Activated CD8-positive, alpha-beta memory T cell treated with anti-CD3 and anti-CD28 coated beads, Interleukin-2, amount 50 U/mL, for 24 hours (primary cell): ENCODE results near the gene RRP15.
"Not testable (repeated sequence)": the region's sequence is repeated elsewhere in the genome, so short reads cannot be mapped to it uniquely, and the experiment has no call there.

Experiments used
- DNase-seq: peaks from one replicate; pipeline ENCODE4 v3.0.0-alpha.2; 2020; ENCODE audit errors: extremely low read depth

The RRP15 gene

DNA sequence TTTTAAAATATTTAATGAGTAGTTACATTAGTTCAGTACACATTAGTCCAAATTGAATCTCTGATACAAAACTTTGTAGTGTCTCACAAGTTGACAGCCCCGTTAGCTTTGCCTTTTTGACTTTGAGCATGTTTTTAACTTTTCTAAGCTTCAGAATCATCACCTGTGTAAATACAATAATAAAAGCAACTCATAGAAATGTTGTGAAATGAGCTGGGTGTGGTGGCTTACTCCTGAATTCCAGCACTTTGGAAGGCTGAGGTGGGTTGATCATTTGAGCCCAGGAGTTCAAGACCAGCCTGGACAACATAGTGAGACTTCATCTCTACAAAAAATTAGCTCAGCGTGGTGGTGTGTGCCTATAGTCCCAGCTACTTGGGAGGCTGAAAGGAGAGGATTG is 11.1 kb downstream of the RRP15 start:
- DNase-seq: no peak

DNA sequence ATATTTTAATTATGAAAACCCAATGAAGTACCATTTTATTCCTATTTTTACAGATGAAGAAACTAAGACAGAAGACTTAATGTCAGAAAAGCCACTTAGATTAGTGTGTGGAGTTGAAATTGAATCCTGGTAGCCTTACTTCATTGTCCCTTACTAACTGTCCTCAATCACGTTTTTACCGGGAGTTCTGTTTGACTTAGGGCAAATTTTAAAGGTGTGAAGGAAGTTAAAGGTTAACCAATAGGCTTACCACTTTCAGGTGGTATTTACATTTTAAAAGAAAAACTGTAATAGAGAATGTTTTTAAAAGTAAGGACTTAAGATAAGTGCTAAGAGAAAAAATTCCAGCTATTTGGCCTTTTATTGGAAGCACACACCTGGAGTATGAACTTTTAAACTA is 12.4 kb downstream of the RRP15 start:
- DNase-seq: no peak

- DNase-seq: no peak
These were observed 12.8 kb downstream of the RRP15 start for GRCh38 chr1:218297867-218298266.

- no peak for DNase-seq
These were observed 13.3 kb downstream of the RRP15 start for GRCh38 chr1:218298398-218298797.

DNA sequence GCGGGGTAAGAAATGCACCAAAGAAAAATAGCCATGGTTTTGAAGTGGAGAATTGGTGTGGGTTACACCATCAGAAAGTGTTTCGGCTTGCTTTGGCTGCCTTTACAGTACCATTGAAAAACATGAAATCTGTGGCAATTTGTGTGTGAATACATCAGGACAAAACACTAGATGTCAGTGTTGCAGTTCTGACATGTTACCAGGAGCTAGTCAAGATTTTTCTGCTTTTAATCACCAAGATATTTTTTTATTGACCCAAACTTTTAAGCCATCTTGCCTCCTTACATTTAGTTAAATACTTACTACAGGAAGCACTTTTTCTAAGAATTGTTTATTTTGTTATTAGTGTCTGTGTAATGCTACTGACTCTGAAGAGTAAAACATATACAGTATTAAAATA is 14.3 kb downstream of the RRP15 start:
- no peak for DNase-seq

DNA sequence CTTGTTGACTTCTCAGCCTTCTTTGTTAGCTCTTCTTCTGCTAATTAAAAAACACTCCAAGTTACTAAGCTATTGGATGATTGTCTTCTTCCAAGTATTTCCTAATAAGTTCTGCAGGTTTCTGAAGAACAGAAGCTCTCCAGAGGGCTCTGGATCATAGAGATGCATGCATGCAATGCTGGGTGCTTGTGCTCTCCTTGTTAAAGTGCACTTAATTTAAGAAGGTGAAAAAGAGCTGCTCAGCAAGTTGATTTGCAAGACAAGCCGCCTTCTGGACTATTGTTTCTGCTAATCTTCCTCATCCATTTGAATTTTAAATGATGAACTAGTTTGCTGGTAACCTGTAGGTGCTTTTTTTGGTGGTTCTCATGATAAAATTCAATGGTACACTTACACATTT is 16.1 kb downstream of the RRP15 start:
- DNase-seq: no peak

DNA sequence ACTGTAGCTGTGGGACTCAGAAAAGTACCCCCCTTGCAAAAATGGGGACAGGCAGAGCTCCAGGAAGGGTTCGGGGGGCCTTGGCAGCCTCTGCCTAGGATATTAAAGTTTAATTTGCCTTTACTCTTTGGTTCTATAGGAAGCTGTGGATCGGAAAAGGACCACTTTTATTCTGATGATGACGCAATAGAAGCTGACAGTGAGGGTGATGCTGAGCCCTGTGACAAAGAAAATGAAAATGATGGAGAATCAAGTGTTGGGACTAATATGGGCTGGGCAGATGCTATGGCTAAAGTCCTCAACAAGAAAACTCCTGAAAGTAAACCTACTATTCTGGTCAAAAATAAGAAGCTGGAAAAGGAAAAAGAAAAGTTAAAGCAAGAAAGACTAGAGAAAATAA is 17.1 kb downstream of the RRP15 start:
- no peak for DNase-seq

DNA sequence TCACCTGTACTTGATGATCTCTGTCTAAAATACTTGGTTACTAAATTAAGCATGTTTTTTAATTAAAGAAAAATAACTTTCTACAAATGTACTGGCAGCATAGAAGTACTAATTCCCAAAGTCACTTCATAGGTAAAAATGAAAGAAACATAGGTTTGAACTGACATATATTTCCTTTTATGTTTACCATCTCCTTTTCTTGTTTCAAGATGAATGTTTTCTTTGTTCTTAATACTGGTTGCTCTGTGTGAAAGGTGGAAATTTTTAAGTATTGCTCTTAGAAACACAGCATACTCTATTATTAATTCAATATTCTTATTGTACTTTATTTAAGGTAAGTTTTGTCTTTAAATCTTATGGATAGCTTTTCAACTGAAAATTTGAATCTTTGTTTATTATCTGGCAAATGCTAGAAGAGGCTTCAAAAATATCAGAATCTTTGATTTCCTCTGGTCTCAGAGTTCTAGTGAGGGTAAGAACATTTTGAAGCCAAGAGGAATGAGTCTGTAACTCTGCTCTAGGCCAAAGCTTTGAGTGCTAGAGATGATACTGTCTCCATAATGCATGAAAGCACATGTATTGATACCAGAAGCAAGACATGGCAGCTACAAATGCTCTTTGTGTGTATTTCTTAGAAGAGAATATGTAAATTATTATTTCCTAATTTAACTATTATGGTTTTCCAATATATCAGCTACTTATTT is 18.2 kb downstream of the RRP15 start:
- no peak for DNase-seq

DNA sequence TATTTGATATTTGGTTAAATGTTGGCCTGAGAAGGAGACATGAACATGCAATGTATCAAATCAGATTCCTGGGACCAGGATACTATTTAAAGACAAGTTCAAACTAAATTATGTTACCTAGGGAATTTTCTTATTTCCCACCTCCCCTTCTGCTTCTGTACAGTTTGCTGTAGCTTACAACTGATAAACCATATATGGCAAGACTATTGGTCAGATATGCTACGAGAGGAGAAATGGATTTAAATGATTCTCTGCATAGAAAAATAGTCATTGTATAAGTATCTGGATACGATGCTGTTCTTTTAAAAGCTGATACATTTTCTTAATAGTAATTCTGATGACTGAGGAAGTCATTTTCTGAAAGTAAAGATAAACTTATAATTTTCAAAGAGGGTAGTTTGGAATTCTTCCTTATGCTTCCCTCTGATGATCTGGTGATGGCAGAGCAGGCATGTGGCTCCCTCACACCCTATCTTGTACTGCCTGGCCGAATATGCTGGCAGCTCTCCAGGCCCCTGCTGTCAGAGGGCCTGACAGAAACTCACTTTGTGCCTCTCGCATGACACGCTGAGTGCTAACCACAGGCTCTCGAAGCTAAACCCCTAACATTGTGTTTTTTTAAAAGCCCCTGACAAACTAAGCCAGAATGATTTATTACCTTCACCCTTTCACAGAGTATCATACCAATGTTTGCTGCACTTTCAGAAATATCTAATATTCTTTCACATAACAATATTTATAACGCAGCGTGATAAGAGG is 19.4 kb downstream of the RRP15 start:
- no peak for DNase-seq

DNA sequence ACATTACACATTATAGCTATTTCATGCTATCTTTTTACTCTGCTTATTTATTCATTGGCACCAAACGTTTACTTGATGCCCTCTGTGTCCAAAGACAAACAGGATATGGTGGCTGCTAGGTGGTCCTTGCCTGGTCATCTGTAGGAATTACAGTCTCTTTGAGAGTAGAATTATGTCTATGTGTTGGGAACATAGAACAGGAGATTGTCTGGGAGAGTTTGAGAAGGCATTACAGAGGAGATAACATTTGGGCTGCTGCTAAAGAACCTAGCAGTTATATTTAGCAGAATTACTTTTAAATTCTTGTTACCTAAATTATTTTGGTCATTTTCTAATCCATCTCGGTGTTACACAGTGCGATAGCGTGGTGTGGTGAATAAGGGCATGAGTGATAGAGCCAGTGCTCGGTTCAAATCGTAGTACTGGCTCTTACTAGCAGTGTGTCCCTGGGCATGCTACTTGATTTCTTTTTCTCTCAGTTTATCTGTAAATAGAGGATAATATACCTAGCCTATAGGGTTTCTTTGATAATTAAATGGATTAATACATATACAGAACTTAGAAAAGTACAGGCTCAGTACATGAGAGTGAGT is 20.5 kb downstream of the RRP15 start:
- no peak for DNase-seq

- DNase-seq: no peak
These were observed 27.4 kb downstream of the RRP15 start for GRCh38 chr1:218312509-218312908.

DNA sequence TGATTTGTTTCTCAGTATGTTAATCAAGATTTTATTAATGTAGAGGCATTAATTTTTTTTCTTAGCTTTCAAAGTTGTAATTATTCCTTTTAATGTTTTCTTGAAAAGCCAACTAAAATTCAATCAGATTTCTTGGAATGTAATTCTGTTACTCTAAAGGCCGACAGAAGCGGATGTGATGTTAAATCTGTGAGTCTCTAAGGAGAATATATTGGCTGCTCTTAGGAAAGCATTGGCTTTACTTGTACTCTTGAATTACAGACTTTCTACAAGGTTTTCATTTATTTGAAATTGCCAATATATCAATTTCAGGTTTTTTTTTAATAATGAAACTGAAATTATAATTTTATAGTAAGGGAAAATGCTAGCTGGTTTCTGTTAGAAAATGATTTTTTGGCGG is 29.2 kb downstream of the RRP15 start:
- DNase-seq: no peak

- DNase-seq: no peak
These were observed 30.5 kb downstream of the RRP15 start for GRCh38 chr1:218315638-218316037.

DNA sequence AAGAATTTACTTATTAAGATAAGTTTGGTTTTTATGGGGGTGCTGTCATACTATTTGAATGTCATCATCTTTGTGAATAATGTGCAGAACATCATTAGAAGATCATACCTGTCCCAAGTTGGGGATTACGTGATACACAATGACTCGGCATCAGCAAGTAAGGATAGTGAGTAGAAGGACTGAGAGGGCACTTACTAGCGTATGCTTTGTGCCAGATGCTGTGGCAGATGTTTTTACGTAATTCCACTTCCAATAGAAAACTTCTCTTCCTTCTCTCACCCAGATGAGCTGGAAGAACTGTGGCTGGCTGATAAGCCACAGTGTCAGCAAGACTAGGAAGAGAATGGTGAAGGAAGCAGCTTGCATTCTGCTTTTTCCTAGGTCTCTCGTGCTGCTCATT is 32.0 kb downstream of the RRP15 start:
- no peak for DNase-seq

DNA sequence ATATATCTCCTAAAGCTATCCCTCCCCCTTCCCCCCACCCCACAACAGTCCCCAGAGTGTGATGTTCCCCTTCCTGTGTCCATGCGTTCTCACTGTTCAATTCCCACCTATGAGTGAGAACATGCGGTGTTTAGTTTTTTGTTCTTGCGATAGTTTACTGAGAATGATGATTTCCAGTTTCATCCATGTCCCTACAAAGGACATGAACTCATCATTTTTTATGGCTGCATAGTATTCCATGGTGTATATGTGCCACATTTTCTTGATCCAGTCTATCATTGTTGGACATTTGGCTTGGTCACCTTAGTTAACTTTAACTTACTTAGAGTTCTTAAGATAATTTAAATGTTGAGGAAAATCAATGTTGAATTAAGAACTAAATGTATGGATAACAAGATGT is 35.1 kb downstream of the RRP15 start:
- DNase-seq: not testable (repeated sequence)

- no peak for DNase-seq
These were observed 37.7 kb downstream of the RRP15 start for GRCh38 chr1:218322762-218323161.

DNA sequence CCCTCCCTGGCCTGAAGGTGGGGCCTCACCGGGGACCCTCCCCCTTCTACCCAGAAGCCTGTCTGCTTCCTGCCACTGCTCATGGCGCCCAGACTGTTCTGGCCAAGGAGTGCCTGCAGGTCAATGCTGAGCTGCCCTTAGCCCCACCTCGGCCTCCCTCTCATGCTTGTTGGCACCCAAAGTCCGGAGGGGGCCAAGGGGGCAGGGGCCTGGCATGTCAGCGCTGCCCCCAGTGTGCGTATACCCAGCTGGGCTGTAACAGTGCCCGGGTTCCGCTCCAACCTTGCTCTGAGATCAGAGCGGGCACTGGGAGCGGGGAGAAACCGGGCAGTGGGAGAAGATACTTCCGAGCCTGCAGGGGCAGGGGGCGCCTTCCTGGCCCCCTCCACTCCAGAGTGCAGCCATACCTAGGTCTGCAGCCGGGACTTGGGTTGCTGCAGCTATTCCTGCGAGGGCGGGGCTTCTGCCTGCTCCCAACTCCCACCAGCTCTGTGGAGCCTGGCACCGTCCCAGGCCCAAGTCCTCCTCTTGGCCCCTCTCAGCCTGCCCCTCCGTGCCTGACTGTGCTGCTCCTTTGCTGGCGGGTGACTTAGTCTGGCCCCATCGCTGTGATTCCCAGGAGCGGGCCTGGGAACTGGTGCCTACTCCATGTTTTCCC is 38.6 kb downstream of the RRP15 start:
- no peak for DNase-seq

- no peak for DNase-seq
These were observed 39.1 kb downstream of the RRP15 start for GRCh38 chr1:218324226-218324580.

- DNase-seq: no peak
These were observed 43.7 kb downstream of the RRP15 start for GRCh38 chr1:218328769-218329168.

DNA sequence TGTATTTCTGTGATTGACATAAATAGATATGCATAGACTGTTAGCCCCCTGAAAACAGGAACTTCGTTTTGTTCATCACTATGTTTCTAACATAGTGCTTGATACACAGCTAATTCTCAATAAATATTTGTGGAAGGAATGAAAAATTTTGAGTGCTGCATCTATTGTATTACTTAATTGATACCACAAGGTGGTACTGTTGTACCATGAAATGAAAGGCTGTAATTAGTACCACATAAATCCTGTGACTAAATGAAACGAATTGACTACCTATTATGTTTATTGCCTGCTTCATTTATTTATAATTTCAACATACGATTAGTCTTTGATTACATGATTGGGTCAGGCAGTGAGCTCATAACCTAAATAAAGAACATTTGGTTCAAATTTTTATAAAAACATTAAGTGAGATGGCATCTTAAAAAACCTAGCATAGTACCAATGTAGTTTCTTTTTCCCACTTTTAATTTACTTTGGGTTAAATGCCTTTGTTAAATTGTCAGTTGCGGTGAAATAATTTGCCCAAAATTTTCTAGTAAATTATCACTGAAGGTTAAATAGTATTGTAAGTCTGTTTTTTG is 45.0 kb downstream of the RRP15 start:
- no peak for DNase-seq

DNA sequence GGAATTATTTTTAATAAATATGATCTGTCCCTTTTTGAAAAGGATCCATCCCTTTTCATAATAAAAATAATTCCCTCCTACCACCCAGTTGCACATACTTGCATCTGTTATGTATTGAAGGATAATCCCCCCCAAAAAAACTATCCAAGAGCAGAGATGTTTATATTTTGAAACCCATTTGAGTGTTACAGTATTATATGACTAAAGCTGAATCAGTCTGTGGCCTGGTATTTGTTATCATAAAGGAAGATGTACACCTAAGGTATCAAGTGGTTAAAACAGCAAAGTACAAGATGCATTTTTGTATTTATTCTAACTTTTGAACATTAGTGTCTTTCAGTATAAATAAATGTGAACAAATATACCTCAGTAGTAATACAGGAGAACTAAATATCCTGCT is 47.3 kb downstream of the RRP15 start:
- DNase-seq: no peak

- DNase-seq: no peak
These were observed 51.2 kb downstream of the RRP15 start for GRCh38 chr1:218336328-218336727.
